Liver (tissue), 9 donors: ENCODE measurements around the gene ADH1A. TPM values are rescaled to one million over a fixed set of nuclear protein-coding genes. Genes with fewer than 3 reads are reported as not detected.

Experiments used
- DNase-seq: peaks from one replicate; pipeline ENCODE4 v3.0.0-alpha.2; 2017; ENCODE audit warnings: low spot score
- H3K27ac ChIP-seq, 2 donors: one replicate each; pipeline ENCODE4 v1.7.0; 2013; ENCODE audit warnings: inconsistent platforms in 2 of 2, low read length in 2 of 2, control low read depth in 1 of 2, low read depth in 1 of 2, mild to moderate bottlenecking in 1 of 2
- H3K27me3 ChIP-seq, 4 donors: one replicate each; pipeline versions ENCODE4 v1.6.1 to v1.7.0; 2013; ENCODE audit warnings: low read length in 3 of 4, inconsistent platforms in 1 of 4, mild to moderate bottlenecking in 1 of 4, moderate library complexity in 1 of 4; ENCODE audit not compliant: control insufficient read depth in 4 of 4, insufficient read depth in 4 of 4
- H3K36me3 ChIP-seq, 4 donors: one replicate each; pipeline versions ENCODE4 v1.6.1 to v1.7.0; 2013; ENCODE audit warnings: low read length in 3 of 4, mild to moderate bottlenecking in 3 of 4, low read depth in 1 of 4, moderate library complexity in 1 of 4; ENCODE audit not compliant: control insufficient read depth in 4 of 4, insufficient read depth in 3 of 4
- H3K4me1 ChIP-seq, 4 donors: one replicate each; pipeline versions ENCODE4 v1.6.1 to v1.7.0; 2013; ENCODE audit warnings: low read length in 3 of 4, mild to moderate bottlenecking in 3 of 4, moderate library complexity in 1 of 4; ENCODE audit not compliant: control insufficient read depth in 4 of 4, insufficient read depth in 4 of 4
- H3K4me3 ChIP-seq, 3 donors: one replicate each; pipeline versions ENCODE4 v1.6.1 to v1.7.0; 2013; ENCODE audit warnings: low read length in 3 of 3, control low read depth in 1 of 3, low read depth in 1 of 3, mild to moderate bottlenecking in 1 of 3
- H3K9ac ChIP-seq, 2 donors: one replicate each; pipeline ENCODE4 v1.7.0; 2013; ENCODE audit warnings: low read length in 2 of 2, mild to moderate bottlenecking in 2 of 2, moderate library complexity in 2 of 2, control low read depth in 1 of 2, low read depth in 1 of 2
- H3K9me3 ChIP-seq, 4 donors: one replicate each; pipeline versions ENCODE4 v1.6.1 to v1.7.0; 2013; ENCODE audit warnings: low read length in 3 of 4; ENCODE audit not compliant: control insufficient read depth in 4 of 4
- EGR1 ChIP-seq, 2 donors: IDR thresholded peaks; 2 replicates each; pipeline ENCODE4 v1.6.1; 2016 to 2018; ENCODE audit warnings: antibody characterized with exemption in 2 of 2, low read depth in 2 of 2
- FOXA1 ChIP-seq: IDR thresholded peaks from 2 replicates; pipeline ENCODE4 v1.6.1; 2016; ENCODE audit warnings: antibody characterized with exemption
- FOXA2 ChIP-seq: IDR thresholded peaks from 2 replicates; pipeline ENCODE4 v1.6.1; 2016; ENCODE audit warnings: antibody characterized with exemption
- GABPA ChIP-seq, 2 donors: IDR thresholded peaks in 1 of 2; conservative IDR thresholded peaks in 1 of 2; 2 replicates each; pipeline ENCODE4 v1.6.1; 2016; ENCODE audit warnings: antibody characterized with exemption in 2 of 2, mild to moderate bottlenecking in 1 of 2, moderate library complexity in 1 of 2
- HNF4A ChIP-seq, 2 donors: conservative IDR thresholded peaks; 2 replicates each; pipeline ENCODE4 v1.6.1; 2016; ENCODE audit warnings: antibody characterized with exemption in 2 of 2, mild to moderate bottlenecking in 2 of 2
- HNF4G ChIP-seq: IDR thresholded peaks from 2 replicates; pipeline ENCODE4 v1.6.1; 2016; ENCODE audit warnings: antibody characterized with exemption
- JUND ChIP-seq, 2 donors: IDR thresholded peaks; 2 replicates each; pipeline ENCODE4 v1.6.1; 2016; ENCODE audit warnings: antibody characterized with exemption in 2 of 2
- NR2F2 ChIP-seq: IDR thresholded peaks from 2 replicates; pipeline ENCODE4 v1.6.1; 2016; ENCODE audit warnings: antibody characterized with exemption
- RAD21 ChIP-seq, 2 donors: IDR thresholded peaks; 2 replicates each; pipeline ENCODE4 v1.6.1; 2016; ENCODE audit warnings: antibody characterized with exemption in 2 of 2, mild to moderate bottlenecking in 2 of 2
- RXRA ChIP-seq, 2 donors: IDR thresholded peaks; 2 replicates each; pipeline ENCODE4 v1.6.1; 2017 to 2018; ENCODE audit warnings: antibody characterized with exemption in 2 of 2, mild to moderate bottlenecking in 1 of 2
- SP1 ChIP-seq: IDR thresholded peaks from 2 replicates; pipeline ENCODE4 v1.6.1; 2018; ENCODE audit warnings: antibody characterized with exemption, mild to moderate bottlenecking
- TAF1 ChIP-seq: conservative IDR thresholded peaks from 2 replicates; pipeline ENCODE4 v1.6.1; 2016; ENCODE audit warnings: antibody characterized with exemption, mild to moderate bottlenecking
- YY1 ChIP-seq: IDR thresholded peaks from 2 replicates; pipeline ENCODE4 v1.6.1; 2016; ENCODE audit warnings: antibody characterized with exemption, mild to moderate bottlenecking
- WGBS: extraction: QIAGEN DNeasy Blood & Tissue Kit; methylation state at CpG from one replicate; pipeline ENCODE4 v1.1.7; 2013; 5-methylcytosine and 5-hydroxymethylcytosine counted together
- polyA plus RNA-seq, 2 donors: library from polyadenylated mRNA; stranded (reverse) in 1 of 2; unstranded in 1 of 2; fragments of 200-250 nt in 1 of 2; fragments of >200 nt in 1 of 2; fragmentation: Nextera tagmentation in 1 of 2; extraction: Ambion mirVana in 1 of 2; gene quantifications; one replicate each; pipeline versions ENCODE4 v1.2.1 to v1.2.3, GENCODE V29; 2013 to 2015
- total RNA-seq, 2 donors: library from RNA; depleted of rRNA; stranded (reverse); fragments of >200 nt; gene quantifications; one replicate each; pipeline ENCODE4 v1.2.3, GENCODE V29; 2014
- TF ChIP-seq, protein P1 (sequence below): IDR thresholded peaks from 2 replicates; pipeline ENCODE4 v1.6.1; 2016; ENCODE audit warnings: antibody characterized with exemption
- TF ChIP-seq, protein P2 (sequence below): IDR thresholded peaks from 2 replicates; pipeline ENCODE4 v1.6.1; 2016; ENCODE audit warnings: antibody characterized with exemption, mild to moderate bottlenecking
- TF ChIP-seq, protein P3 (sequence below): fragments of 150-350 bp; IDR thresholded peaks from 2 replicates; pipeline ENCODE4 v1.5.1; 2017; ENCODE audit warnings: improper control_type of control experiment, low read depth, low read length; ENCODE audit not compliant: missing input control
- TF ChIP-seq, protein P4 (sequence below): IDR thresholded peaks from 2 replicates; pipeline ENCODE4 v1.6.1; 2016; ENCODE audit warnings: antibody characterized with exemption
- TF ChIP-seq, protein P5 (sequence below): IDR thresholded peaks from 2 replicates; pipeline ENCODE4 v1.6.1; 2016; ENCODE audit warnings: antibody characterized with exemption
- donor health status: healthy.
- donor health status: healthy.
- donor health status: healthy.
- donor health status: healthy.
- donor health status: healthy.

ADH1A gene
- total and polyA plus RNA-seq, 4 donors, result 123 to 554 (median 347) TPM

DNA sequence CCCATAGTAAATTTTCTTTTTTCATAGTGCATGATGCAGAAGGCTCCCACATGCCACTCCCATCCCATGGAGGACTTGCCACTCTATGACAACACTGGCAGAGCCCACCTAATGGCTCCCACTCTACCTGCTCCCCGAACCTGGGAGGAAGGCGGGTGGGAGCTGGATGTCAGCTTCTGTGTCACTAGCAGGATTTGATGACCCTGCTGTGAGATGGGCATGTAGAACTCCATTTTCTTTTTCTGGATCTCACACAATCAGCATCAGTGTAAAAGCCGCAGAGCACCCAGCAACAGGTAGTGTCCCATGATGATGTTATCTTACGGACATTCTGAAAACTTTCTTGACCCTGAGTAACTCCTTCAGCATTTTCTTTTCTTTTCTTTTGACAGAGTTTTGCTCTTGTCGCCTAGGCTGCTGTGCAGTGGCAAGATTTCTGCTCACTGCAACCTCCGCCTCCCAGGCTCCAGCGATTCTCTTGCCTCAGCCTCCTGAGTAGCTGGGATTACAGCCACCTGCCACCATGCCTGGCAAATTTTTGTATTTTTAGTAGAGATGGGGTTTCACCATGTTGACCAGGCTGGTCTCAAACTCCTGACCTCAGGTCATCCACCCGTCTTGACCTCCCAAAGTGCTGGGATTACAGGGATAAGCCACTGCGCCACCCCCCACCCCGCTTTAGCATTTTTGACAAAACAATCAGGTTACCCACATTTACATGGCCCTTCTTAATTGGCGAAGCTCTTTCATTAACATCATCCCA lies 15.0 kb upstream of the ADH1A start:
- H3K9ac ChIP-seq, result no peak overlapping the region
- DNase-seq, result no peak
- peaks cover 0 to 23% (median 17%) of the 10 kb centered on the region in 4 donors for H3K36me3 ChIP-seq

More for the DNA sequence above, 15.0 kb upstream of the ADH1A start:
- Histone ChIP-seq H3K4me1 (peaks cover 0 to 2% (median 0%) of the 10 kb centered on the region in 4 donors), H3K27ac (no peak overlapping the region), H3K9me3 (no peaks in the 10 kb centered on the region), H3K4me3 (no peak overlapping the region), H3K27me3 (no peaks in the 10 kb centered on the region)
- 35% methylated on average over 11 of the region's 11 CpGs for WGBS
- peak in 1 of 2 donors; percentile 36 for TF ChIP-seq HNF4A (conservative IDR thresholded peaks at IDR 0.05)
- TF ChIP-seq, protein P1, sequence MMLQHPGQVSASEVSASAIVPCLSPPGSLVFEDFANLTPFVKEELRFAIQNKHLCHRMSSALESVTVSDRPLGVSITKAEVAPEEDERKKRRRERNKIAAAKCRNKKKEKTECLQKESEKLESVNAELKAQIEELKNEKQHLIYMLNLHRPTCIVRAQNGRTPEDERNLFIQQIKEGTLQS, result no peak
- TF ChIP-seq, protein P2, sequence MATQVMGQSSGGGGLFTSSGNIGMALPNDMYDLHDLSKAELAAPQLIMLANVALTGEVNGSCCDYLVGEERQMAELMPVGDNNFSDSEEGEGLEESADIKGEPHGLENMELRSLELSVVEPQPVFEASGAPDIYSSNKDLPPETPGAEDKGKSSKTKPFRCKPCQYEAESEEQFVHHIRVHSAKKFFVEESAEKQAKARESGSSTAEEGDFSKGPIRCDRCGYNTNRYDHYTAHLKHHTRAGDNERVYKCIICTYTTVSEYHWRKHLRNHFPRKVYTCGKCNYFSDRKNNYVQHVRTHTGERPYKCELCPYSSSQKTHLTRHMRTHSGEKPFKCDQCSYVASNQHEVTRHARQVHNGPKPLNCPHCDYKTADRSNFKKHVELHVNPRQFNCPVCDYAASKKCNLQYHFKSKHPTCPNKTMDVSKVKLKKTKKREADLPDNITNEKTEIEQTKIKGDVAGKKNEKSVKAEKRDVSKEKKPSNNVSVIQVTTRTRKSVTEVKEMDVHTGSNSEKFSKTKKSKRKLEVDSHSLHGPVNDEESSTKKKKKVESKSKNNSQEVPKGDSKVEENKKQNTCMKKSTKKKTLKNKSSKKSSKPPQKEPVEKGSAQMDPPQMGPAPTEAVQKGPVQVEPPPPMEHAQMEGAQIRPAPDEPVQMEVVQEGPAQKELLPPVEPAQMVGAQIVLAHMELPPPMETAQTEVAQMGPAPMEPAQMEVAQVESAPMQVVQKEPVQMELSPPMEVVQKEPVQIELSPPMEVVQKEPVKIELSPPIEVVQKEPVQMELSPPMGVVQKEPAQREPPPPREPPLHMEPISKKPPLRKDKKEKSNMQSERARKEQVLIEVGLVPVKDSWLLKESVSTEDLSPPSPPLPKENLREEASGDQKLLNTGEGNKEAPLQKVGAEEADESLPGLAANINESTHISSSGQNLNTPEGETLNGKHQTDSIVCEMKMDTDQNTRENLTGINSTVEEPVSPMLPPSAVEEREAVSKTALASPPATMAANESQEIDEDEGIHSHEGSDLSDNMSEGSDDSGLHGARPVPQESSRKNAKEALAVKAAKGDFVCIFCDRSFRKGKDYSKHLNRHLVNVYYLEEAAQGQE, result no peak
- TF ChIP-seq NR2F2, result peak; percentile 63
- TF ChIP-seq, protein P3, sequence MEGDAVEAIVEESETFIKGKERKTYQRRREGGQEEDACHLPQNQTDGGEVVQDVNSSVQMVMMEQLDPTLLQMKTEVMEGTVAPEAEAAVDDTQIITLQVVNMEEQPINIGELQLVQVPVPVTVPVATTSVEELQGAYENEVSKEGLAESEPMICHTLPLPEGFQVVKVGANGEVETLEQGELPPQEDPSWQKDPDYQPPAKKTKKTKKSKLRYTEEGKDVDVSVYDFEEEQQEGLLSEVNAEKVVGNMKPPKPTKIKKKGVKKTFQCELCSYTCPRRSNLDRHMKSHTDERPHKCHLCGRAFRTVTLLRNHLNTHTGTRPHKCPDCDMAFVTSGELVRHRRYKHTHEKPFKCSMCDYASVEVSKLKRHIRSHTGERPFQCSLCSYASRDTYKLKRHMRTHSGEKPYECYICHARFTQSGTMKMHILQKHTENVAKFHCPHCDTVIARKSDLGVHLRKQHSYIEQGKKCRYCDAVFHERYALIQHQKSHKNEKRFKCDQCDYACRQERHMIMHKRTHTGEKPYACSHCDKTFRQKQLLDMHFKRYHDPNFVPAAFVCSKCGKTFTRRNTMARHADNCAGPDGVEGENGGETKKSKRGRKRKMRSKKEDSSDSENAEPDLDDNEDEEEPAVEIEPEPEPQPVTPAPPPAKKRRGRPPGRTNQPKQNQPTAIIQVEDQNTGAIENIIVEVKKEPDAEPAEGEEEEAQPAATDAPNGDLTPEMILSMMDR, result no peak
- TF ChIP-seq, protein P4, sequence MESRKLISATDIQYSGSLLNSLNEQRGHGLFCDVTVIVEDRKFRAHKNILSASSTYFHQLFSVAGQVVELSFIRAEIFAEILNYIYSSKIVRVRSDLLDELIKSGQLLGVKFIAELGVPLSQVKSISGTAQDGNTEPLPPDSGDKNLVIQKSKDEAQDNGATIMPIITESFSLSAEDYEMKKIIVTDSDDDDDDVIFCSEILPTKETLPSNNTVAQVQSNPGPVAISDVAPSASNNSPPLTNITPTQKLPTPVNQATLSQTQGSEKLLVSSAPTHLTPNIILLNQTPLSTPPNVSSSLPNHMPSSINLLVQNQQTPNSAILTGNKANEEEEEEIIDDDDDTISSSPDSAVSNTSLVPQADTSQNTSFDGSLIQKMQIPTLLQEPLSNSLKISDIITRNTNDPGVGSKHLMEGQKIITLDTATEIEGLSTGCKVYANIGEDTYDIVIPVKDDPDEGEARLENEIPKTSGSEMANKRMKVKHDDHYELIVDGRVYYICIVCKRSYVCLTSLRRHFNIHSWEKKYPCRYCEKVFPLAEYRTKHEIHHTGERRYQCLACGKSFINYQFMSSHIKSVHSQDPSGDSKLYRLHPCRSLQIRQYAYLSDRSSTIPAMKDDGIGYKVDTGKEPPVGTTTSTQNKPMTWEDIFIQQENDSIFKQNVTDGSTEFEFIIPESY, result no peak
- TF ChIP-seq SP1, result peak; percentile 40
- peak; percentile 61 for TF ChIP-seq YY1
- TF ChIP-seq EGR1 (IDR thresholded peaks at IDR 0.05; ENCODE audit: low read depth in 2 of 2), result no peak
- TF ChIP-seq, protein P5, sequence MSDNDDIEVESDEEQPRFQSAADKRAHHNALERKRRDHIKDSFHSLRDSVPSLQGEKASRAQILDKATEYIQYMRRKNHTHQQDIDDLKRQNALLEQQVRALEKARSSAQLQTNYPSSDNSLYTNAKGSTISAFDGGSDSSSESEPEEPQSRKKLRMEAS, result no peak
- no peak for TF ChIP-seq GABPA (IDR thresholded peaks at IDR 0.05 in 1 of 2, conservative IDR thresholded peaks at IDR 0.05 in 1 of 2)
- no peak for TF ChIP-seq FOXA1
- peak; percentile 8 for TF ChIP-seq HNF4G
- TF ChIP-seq RAD21 (IDR thresholded peaks at IDR 0.05), result peak in 1 of 2 donors; percentile 4
- peak in 1 of 2 donors; percentile 78 for TF ChIP-seq JUND (IDR thresholded peaks at IDR 0.05)
- peak; percentile 66 to 93 for TF ChIP-seq RXRA (IDR thresholded peaks at IDR 0.05)
- no peak for TF ChIP-seq FOXA2
- TF ChIP-seq TAF1, result no peak
